ENCODE results near the gene HIC1.

Gene HIC1

DNA sequence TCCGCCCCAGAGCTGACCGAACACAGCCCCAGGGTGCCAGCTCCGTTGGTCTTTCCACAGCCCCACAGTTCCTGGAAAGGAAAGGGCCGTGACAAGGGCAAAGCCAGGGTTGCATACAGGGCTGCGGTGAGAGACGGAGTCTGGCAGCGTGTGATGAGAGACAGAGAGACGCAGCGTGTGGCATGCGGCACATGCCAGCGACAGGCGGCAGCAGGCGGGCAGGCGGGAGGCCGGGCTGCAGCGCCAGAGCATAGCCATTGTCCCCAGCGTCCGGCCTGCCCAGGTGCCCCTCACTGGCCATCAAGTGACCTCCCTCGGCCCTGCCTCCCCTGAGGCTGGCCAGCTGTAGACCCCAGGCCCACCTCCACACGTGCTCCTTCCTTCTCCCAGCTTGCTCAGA is 38.4 kb upstream of the HIC1 start:
- DNase-seq (ENCODE audit: low read depth in 1 of 2, low spot score in 1 of 2) = no peak
- Histone ChIP-seq H3K27me3 (ENCODE audit: insufficient read depth, poor library complexity, severe bottlenecking) (no peaks in the 10 kb centered on the region), H3K4me3 (replicated peaks; ENCODE audit: insufficient read depth, low read length) (no peak overlapping the region), H3K27ac (replicated peaks) (no peak overlapping the region)
- no peak for TF ChIP-seq POLR2AphosphoS5 (IDR thresholded peaks at IDR 0.05; ENCODE audit: low read depth)
- TF ChIP-seq GABPA (IDR thresholded peaks at IDR 0.05; ENCODE audit: low read depth) = no peak
- no peak for TF ChIP-seq SPI1 (IDR thresholded peaks at IDR 0.05; ENCODE audit: borderline replicate concordance, low read depth)
- TF ChIP-seq, protein P1, sequence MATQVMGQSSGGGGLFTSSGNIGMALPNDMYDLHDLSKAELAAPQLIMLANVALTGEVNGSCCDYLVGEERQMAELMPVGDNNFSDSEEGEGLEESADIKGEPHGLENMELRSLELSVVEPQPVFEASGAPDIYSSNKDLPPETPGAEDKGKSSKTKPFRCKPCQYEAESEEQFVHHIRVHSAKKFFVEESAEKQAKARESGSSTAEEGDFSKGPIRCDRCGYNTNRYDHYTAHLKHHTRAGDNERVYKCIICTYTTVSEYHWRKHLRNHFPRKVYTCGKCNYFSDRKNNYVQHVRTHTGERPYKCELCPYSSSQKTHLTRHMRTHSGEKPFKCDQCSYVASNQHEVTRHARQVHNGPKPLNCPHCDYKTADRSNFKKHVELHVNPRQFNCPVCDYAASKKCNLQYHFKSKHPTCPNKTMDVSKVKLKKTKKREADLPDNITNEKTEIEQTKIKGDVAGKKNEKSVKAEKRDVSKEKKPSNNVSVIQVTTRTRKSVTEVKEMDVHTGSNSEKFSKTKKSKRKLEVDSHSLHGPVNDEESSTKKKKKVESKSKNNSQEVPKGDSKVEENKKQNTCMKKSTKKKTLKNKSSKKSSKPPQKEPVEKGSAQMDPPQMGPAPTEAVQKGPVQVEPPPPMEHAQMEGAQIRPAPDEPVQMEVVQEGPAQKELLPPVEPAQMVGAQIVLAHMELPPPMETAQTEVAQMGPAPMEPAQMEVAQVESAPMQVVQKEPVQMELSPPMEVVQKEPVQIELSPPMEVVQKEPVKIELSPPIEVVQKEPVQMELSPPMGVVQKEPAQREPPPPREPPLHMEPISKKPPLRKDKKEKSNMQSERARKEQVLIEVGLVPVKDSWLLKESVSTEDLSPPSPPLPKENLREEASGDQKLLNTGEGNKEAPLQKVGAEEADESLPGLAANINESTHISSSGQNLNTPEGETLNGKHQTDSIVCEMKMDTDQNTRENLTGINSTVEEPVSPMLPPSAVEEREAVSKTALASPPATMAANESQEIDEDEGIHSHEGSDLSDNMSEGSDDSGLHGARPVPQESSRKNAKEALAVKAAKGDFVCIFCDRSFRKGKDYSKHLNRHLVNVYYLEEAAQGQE (IDR thresholded peaks at IDR 0.05; ENCODE audit: insufficient replicate concordance, low read depth) = no peak
- TF ChIP-seq, protein P2, sequence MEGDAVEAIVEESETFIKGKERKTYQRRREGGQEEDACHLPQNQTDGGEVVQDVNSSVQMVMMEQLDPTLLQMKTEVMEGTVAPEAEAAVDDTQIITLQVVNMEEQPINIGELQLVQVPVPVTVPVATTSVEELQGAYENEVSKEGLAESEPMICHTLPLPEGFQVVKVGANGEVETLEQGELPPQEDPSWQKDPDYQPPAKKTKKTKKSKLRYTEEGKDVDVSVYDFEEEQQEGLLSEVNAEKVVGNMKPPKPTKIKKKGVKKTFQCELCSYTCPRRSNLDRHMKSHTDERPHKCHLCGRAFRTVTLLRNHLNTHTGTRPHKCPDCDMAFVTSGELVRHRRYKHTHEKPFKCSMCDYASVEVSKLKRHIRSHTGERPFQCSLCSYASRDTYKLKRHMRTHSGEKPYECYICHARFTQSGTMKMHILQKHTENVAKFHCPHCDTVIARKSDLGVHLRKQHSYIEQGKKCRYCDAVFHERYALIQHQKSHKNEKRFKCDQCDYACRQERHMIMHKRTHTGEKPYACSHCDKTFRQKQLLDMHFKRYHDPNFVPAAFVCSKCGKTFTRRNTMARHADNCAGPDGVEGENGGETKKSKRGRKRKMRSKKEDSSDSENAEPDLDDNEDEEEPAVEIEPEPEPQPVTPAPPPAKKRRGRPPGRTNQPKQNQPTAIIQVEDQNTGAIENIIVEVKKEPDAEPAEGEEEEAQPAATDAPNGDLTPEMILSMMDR (IDR thresholded peaks at IDR 0.05; ENCODE audit: insufficient read depth, low read length) = no peak

DNA sequence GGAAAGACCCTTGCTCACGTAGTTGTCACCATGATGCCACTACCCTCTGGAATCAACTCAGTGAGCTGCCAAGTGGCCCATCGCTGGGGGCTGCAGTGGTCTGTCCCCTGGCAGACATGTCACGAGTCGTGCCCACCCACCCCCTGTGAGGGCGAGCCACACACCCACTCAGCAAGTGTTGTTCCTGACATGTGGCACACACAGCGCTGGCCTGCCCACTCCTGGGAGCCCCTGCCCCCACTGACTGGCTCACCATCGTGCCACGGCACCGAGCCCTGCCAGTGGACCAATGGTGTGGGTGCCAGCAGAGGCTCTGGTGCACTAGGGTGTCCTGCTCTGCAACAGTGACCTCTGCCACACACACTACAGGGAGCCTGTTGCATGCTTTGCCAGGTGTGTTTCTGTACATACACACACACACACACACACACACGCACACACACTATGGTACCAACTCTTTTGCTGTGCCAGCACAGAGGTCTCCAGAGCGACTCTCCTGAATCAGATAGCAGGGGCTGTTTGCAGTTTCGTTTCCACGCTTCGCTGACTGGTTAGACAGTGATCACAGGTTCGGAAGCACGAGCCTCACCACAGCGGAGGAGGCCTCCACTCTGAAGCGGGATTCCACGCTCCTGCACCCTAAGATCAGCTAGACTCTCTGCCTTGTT is 37.5 kb upstream of the HIC1 start:
- TF ChIP-seq POLR2AphosphoS5 (IDR thresholded peaks at IDR 0.05; ENCODE audit: low read depth) = no peak
- TF ChIP-seq, protein P2 (IDR thresholded peaks at IDR 0.05; ENCODE audit: insufficient read depth, low read length) = no peak
- TF ChIP-seq, protein P1 (IDR thresholded peaks at IDR 0.05; ENCODE audit: insufficient replicate concordance, low read depth) = no peak
- no peak for TF ChIP-seq GABPA (IDR thresholded peaks at IDR 0.05; ENCODE audit: low read depth)
- TF ChIP-seq SPI1 (IDR thresholded peaks at IDR 0.05; ENCODE audit: borderline replicate concordance, low read depth) = no peak
- no peak for DNase-seq (ENCODE audit: low read depth in 1 of 2, low spot score in 1 of 2)
- Histone ChIP-seq H3K4me3 (replicated peaks; ENCODE audit: insufficient read depth, low read length) (no peak overlapping the region), H3K27ac (replicated peaks) (no peak overlapping the region), H3K27me3 (ENCODE audit: insufficient read depth, poor library complexity, severe bottlenecking) (no peaks in the 10 kb centered on the region)

DNA sequence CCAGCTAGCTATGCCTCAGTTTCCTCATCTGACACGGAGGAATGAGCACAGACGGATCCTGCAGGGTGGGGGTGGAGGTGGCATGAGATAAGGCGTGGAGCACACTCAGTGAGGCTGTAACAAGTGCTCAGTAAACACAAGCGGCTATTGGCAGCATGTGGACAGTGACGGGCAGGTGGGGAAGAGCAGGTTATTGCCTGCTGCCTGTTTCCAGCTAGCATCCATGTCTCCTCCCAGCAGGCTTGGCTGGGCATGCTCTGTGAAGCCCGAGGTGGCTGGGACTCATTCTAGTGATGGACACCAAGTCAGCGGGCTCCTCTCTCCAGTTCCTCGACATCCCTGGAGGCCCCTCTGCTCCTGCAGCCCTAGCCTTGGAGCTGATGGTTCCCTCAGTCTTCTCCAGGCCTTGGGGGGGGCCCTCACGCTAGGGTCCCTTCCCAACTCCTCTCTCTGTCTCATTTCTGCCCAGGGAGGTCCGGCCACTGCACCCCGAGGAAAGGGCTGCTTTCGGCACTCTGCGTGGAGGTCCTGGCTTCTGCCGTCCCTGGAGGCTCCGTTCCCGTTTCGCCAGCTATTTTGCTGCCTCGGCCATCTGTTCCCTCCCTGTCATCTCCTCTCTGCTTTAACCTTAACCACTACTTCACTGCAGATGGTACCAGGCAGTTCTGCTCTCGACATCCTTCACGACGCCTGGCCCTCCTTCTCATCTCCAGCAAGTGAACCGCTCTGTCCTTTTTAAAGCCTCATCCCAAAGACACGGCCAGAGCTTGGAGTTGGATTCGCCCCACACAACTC is 36.0 kb upstream of the HIC1 start:
- no peaks in the 10 kb centered on the region for H3K27me3 ChIP-seq (ENCODE audit: insufficient read depth, poor library complexity, severe bottlenecking)
- TF ChIP-seq GABPA (IDR thresholded peaks at IDR 0.05; ENCODE audit: low read depth) = no peak
- TF ChIP-seq, protein P1 (IDR thresholded peaks at IDR 0.05; ENCODE audit: insufficient replicate concordance, low read depth) = no peak
- TF ChIP-seq POLR2AphosphoS5 (IDR thresholded peaks at IDR 0.05; ENCODE audit: low read depth) = no peak
- TF ChIP-seq, protein P2 (IDR thresholded peaks at IDR 0.05; ENCODE audit: insufficient read depth, low read length) = no peak
- TF ChIP-seq SPI1 (IDR thresholded peaks at IDR 0.05; ENCODE audit: borderline replicate concordance, low read depth) = no peak
- DNase-seq (ENCODE audit: low read depth in 1 of 2, low spot score in 1 of 2) = no peak
- H3K4me3 ChIP-seq (replicated peaks; ENCODE audit: insufficient read depth, low read length) = no peak overlapping the region
- no peak overlapping the region for H3K27ac ChIP-seq (replicated peaks)

Data from HL-60 (cell line).